ENCODE measurements around the gene TAS1R3.

The TAS1R3 gene

GRCh38 chr1:1336446-1336845 is 5.4 kb downstream of the TAS1R3 start:
- Histone ChIP-seq H3K9me3 (ENCODE audit: insufficient read depth, low read length) (no peaks in the 10 kb centered on the region), H3K4me3 (ENCODE audit: insufficient read depth, low read length, poor library complexity, severe bottlenecking) (no peak overlapping the region), H3K36me3 (ENCODE audit: low read length) (no peaks in the 10 kb centered on the region), H3K27me3 (ENCODE audit: low read length) (no peaks in the 10 kb centered on the region), H3K9me2 (replicated peaks; ENCODE audit: insufficient read depth, low read length) (no peaks in the 10 kb centered on the region), H3K4me2 (ENCODE audit: low read depth, low read length, poor library complexity, severe bottlenecking) (no peak overlapping the region), H2AFZ (ENCODE audit: low read depth, low read length, severe bottlenecking) (no peak overlapping the region), H3K27ac (ENCODE audit: low read depth, low read length) (no peak overlapping the region), H3F3A (ENCODE audit: insufficient read depth) (no peaks in the 10 kb centered on the region), H3K79me2 (ENCODE audit: insufficient read depth, low read length) (no peaks in the 10 kb centered on the region), H3K9ac (ENCODE audit: low read length) (no peak overlapping the region), H4K20me1 (ENCODE audit: low read depth, low read length) (no peaks in the 10 kb centered on the region)
- TF ChIP-seq EZH2phosphoT487 (conservative IDR thresholded peaks at IDR 0.05; ENCODE audit: low read length) (no peak), CTCF (IDR thresholded peaks at IDR 0.05; ENCODE audit: insufficient read depth, low read length, poor library complexity, severe bottlenecking) (no peak)

DNA sequence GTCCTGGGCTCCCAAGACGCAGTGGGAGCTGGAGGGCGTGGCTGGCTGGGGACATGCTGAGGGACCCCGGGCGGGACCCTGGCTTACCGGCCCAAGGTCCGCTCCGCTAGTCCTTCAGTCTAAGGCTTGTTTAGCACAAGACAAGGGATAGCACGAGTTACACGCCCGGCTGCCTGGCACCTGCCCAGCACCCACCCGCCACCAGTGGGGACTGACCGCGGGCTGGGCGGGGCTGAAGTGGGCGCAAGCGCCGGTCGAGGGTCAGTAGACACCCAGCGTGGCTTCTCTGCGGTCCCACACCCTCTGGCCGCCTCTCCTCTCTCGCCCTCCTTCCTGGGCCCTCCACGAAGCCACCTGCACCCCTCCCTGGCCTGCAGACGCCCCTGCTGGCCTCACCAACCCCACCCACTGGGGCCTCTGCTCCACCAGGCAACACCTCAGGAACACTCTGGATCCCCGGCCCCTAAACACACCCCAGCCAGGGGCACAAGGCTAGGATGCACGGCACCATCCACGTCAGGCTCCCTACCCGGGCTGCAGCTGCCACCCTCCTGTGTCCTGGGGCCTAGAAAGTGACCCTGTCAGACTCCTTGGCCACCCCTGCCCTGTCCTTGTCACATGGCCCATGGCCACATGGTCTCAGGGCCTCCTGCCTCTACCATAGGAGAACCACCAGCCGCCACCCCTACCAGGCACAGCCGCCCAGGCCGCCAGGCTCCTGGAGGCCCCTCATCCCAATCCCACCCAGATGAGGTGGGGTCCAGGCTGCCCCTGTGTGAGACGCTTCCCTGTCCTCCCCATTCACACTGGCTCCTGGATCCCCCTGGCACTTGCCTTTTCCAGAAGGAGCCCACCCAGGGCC is 6.1 kb downstream of the TAS1R3 start:
- Histone ChIP-seq H3K79me2 (ENCODE audit: insufficient read depth, low read length) (no peaks in the 10 kb centered on the region), H2AFZ (ENCODE audit: low read depth, low read length, severe bottlenecking) (no peak overlapping the region), H3F3A (ENCODE audit: insufficient read depth) (no peaks in the 10 kb centered on the region), H3K4me3 (ENCODE audit: insufficient read depth, low read length, poor library complexity, severe bottlenecking) (no peak overlapping the region), H3K27ac (ENCODE audit: low read depth, low read length) (no peak overlapping the region), H3K9me2 (replicated peaks; ENCODE audit: insufficient read depth, low read length) (no peaks in the 10 kb centered on the region), H3K36me3 (ENCODE audit: low read length) (no peaks in the 10 kb centered on the region), H3K9ac (ENCODE audit: low read length) (no peak overlapping the region), H3K27me3 (ENCODE audit: low read length) (no peaks in the 10 kb centered on the region), H3K9me3 (ENCODE audit: insufficient read depth, low read length) (no peaks in the 10 kb centered on the region), H3K4me2 (ENCODE audit: low read depth, low read length, poor library complexity, severe bottlenecking) (no peak overlapping the region), H4K20me1 (ENCODE audit: low read depth, low read length) (no peaks in the 10 kb centered on the region)
- TF ChIP-seq CTCF (IDR thresholded peaks at IDR 0.05; ENCODE audit: insufficient read depth, low read length, poor library complexity, severe bottlenecking) (no peak), EZH2phosphoT487 (conservative IDR thresholded peaks at IDR 0.05; ENCODE audit: low read length) (no peak)

DNA sequence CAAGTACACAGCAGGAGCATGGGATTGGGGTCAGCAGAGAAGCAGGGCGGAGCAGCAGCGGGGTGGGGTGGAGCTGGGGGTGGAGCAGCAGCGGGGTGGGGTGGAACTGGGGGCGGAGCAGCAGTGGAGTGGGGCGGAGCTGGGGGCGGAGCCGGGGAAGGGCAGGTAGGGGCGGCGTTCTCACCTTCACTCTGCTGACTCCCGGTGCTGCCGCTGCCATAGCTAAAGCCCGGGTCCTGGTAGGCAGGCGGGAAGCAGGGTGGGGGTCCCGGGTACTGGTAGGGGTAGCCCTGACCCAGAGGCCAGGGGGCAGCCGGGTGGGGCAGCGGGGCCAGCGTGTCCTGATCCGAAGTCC is 6.7 kb downstream of the TAS1R3 start:
- H3K4me3 ChIP-seq (ENCODE audit: insufficient read depth, low read length, poor library complexity, severe bottlenecking) = no peak overlapping the region
- H3K36me3 ChIP-seq (ENCODE audit: low read length) = no peaks in the 10 kb centered on the region
- H3K9me2 ChIP-seq (replicated peaks; ENCODE audit: insufficient read depth, low read length) = no peaks in the 10 kb centered on the region
- no peaks in the 10 kb centered on the region for H3F3A ChIP-seq (ENCODE audit: insufficient read depth)
- H3K9me3 ChIP-seq (ENCODE audit: insufficient read depth, low read length) = no peaks in the 10 kb centered on the region
- H3K27me3 ChIP-seq (ENCODE audit: low read length) = no peaks in the 10 kb centered on the region
- no peaks in the 10 kb centered on the region for H3K79me2 ChIP-seq (ENCODE audit: insufficient read depth, low read length)
- TF ChIP-seq EZH2phosphoT487 (conservative IDR thresholded peaks at IDR 0.05; ENCODE audit: low read length) = no peak
- no peak for TF ChIP-seq CTCF (IDR thresholded peaks at IDR 0.05; ENCODE audit: insufficient read depth, low read length, poor library complexity, severe bottlenecking)
- no peak overlapping the region for H3K4me2 ChIP-seq (ENCODE audit: low read depth, low read length, poor library complexity, severe bottlenecking)
- H3K9ac ChIP-seq (ENCODE audit: low read length) = no peak overlapping the region
- no peak overlapping the region for H2AFZ ChIP-seq (ENCODE audit: low read depth, low read length, severe bottlenecking)
- H4K20me1 ChIP-seq (ENCODE audit: low read depth, low read length) = no peaks in the 10 kb centered on the region
- H3K27ac ChIP-seq (ENCODE audit: low read depth, low read length) = no peak overlapping the region

Data from SU-DHL-6 (cell line).